Panc1 (cell line): ENCODE results near the gene PRRC2C. TPM values are rescaled to one million over a fixed set of nuclear protein-coding genes. Genes with fewer than 3 reads are reported as not detected.

Experiments used
- ATAC-seq: fragments of 200-7000 bp; cut with Tn5 transposase; 2 replicates; pipeline ENCODE4 v1.9.1; 2020; ENCODE audit warnings: mild to moderate bottlenecking, moderate library complexity
- BruUV-seq: library from RNA; stranded (reverse); fragments of 400-500 nt; replicated peaks from 2 replicates; lab custom pipeline; 2021; lab: Mats Ljungman, UMichigan
- CTCF ChIA-PET: fragments of 300-600 bp; sonication (Branson Sonifier 250); formaldehyde crosslinking; loops from one replicate; lab custom pipeline; 2022; ENCODE audit warnings: antibody characterized with exemption; lab: Charles Lee
- POLR2A ChIA-PET: fragments of 300-600 bp; sonication (Branson Sonifier 250); formaldehyde crosslinking; loops from one replicate; lab custom pipeline; 2022; ENCODE audit warnings: antibody characterized with exemption; lab: Charles Lee
- DNase-seq: peaks from one replicate; pipeline ENCODE4 v3.0.0-alpha.2; 2010; ENCODE audit warnings: low read depth, low spot score
- H3K27ac ChIP-seq: 2 replicates; pipeline ENCODE4 v1.5.1; 2011; ENCODE audit warnings: mild to moderate bottlenecking, low read length, inconsistent platforms
- H3K27me3 ChIP-seq: fragments of 200-500 bp; sonication (Bioruptor generic); 2 replicates; pipeline ENCODE4 v1.6.0; 2014; ENCODE audit warnings: low read length, inconsistent platforms; ENCODE audit not compliant: control insufficient read depth, insufficient read depth
- H3K36me3 ChIP-seq: fragments of 200-500 bp; sonication (Bioruptor generic); 2 replicates; pipeline ENCODE4 v1.5.1; 2014; ENCODE audit warnings: inconsistent platforms, mild to moderate bottlenecking, low read length, moderate library complexity; ENCODE audit not compliant: control insufficient read depth, insufficient read depth
- H3K4me1 ChIP-seq: 2 replicates; pipeline ENCODE4 v1.5.1; 2011; ENCODE audit warnings: inconsistent platforms, mild to moderate bottlenecking, low read length, moderate library complexity; ENCODE audit not compliant: control insufficient read depth, insufficient read depth
- H3K4me3 ChIP-seq, 2 experiments: 2 replicates each; pipeline ENCODE4 v1.5.1; 2011 to 2012; ENCODE audit warnings: low read depth in 2 of 2, low read length in 2 of 2, mild to moderate bottlenecking in 2 of 2, inconsistent platforms in 1 of 2, moderate library complexity in 1 of 2
- H3K9me3 ChIP-seq: fragments of 200-500 bp; sonication (Bioruptor generic); 2 replicates; pipeline ENCODE4 v1.5.1; 2014; ENCODE audit warnings: low read depth, mild to moderate bottlenecking, inconsistent platforms, low read length, moderate library complexity; ENCODE audit not compliant: control insufficient read depth, insufficient read depth
- CTCF ChIP-seq: fragments of 450-650 bp; IDR thresholded peaks from 2 replicates; pipeline ENCODE4 v1.5.1; 2017; ENCODE audit warnings: mild to moderate bottlenecking
- POLR2AphosphoS5 ChIP-seq: IDR thresholded peaks from 2 replicates; pipeline ENCODE4 v1.6.1; 2012; ENCODE audit warnings: mild to moderate bottlenecking, low read depth, low read length, moderate library complexity
- REST ChIP-seq, 2 experiments: IDR thresholded peaks; 2 replicates each; pipeline ENCODE4 v1.6.1; 2011 to 2012; ENCODE audit warnings: low read depth in 2 of 2, control low read depth in 1 of 2, low read length in 1 of 2, mild to moderate bottlenecking in 1 of 2, moderate library complexity in 1 of 2; ENCODE audit not compliant: insufficient read depth in 1 of 2
- SIN3A ChIP-seq: IDR thresholded peaks from 2 replicates; pipeline ENCODE4 v1.6.1; 2012; ENCODE audit warnings: low read depth, mild to moderate bottlenecking, low read length, moderate library complexity, borderline replicate concordance; ENCODE audit not compliant: insufficient read depth
- TCF7L2 ChIP-seq: IDR thresholded peaks from 2 replicates; pipeline ENCODE4 v1.6.1; 2011; ENCODE audit warnings: mild to moderate bottlenecking, low read depth, low read length, inconsistent platforms
- in situ Hi-C: cut with HindIII; loops from 2 replicates; pipeline ENCODE4 v1.10.0; 2016; ENCODE audit warnings: low sequenced_read_pairs, low pct_unique_long_range_greater_than_20kb
- intact Hi-C: fragments of 100-400 bp; cut with micrococcal nuclease; formaldehyde crosslinking; loops from one replicate; pipeline ENCODE4 v1.10.0; 2022; ENCODE audit not compliant: unreplicated experiment
- total RNA-seq: library from RNA; stranded (reverse); gene quantifications from one replicate; pipeline ENCODE4 v1.2.1, GENCODE V29; 2021; ENCODE audit not compliant: unreplicated experiment

Gene PRRC2C
- total RNA-seq, 1 experiment from 2014 or later: 145 TPM

GRCh38 chr1:171501305-171502024 is 16.1 kb downstream of the PRRC2C start:
- ChIA-PET CTCF (no interaction called here), POLR2A (no interaction called here)
- no peak for TF ChIP-seq REST (IDR thresholded peaks at IDR 0.05; ENCODE audit: insufficient read depth in 1 of 2, low read depth in 2 of 2, low read length in 1 of 2)
- TF ChIP-seq SIN3A: no peak
- no peak for TF ChIP-seq POLR2AphosphoS5
- no peak for TF ChIP-seq TCF7L2
- H3K27me3 ChIP-seq: no peaks in the 10 kb centered on the region
- no peaks in the 10 kb centered on the region for H3K9me3 ChIP-seq
- in situ Hi-C loops: no loop called here
- no peaks in the 10 kb centered on the region for H3K4me1 ChIP-seq
- H3K4me3 ChIP-seq: no peak overlapping the region
- DNase-seq (no peak), ATAC-seq (no peak)
- H3K36me3 ChIP-seq: no peaks in the 10 kb centered on the region
- no TSS peak for BruUV-seq
- no peak overlapping the region for H3K27ac ChIP-seq
- intact Hi-C loops: no loop called here

GRCh38 chr1:171506525-171507304 is 21.4 kb downstream of the PRRC2C start:
- ChIA-PET POLR2A (no interaction called here), CTCF (no interaction called here)
- ATAC-seq (no peak), DNase-seq (no peak)
- Histone ChIP-seq H3K9me3 (no peaks in the 10 kb centered on the region), H3K36me3 (no peaks in the 10 kb centered on the region), H3K4me1 (peaks cover 5% of the 10 kb centered on the region), H3K27me3 (no peaks in the 10 kb centered on the region), H3K27ac (no peak overlapping the region), H3K4me3 (no peak overlapping the region)
- intact Hi-C loops (no loop called here), in situ Hi-C loops (no loop called here)
- BruUV-seq: no TSS peak
- no peak for TF ChIP-seq TCF7L2
- TF ChIP-seq CTCF: no peak
- TF ChIP-seq SIN3A: no peak
- no peak for TF ChIP-seq POLR2AphosphoS5
- no peak for TF ChIP-seq REST (IDR thresholded peaks at IDR 0.05; ENCODE audit: insufficient read depth in 1 of 2, low read depth in 2 of 2, low read length in 1 of 2)
